Lung (tissue), 12 donors: Measurements from ENCODE around the gene CFAP97. TPM values are rescaled to one million over a fixed set of nuclear protein-coding genes. Genes with fewer than 3 reads are reported as not detected.
A peak's percentile ranks its signal among the peaks of the same experiment; 100 is the strongest.

Source experiments
- ATAC-seq: fragments of 200-7000 bp; cut with Tn5 transposase; one replicate; pipeline ENCODE4 v1.9.1; 2020; ENCODE audit warnings: moderate number of reproducible peaks; ENCODE audit not compliant: insufficient read depth, low FRiP score
- DNase-seq, 3 donors: peaks; one replicate each; pipeline ENCODE4 v3.0.0-alpha.2; 2013 to 2017
- H3K27ac ChIP-seq, 2 donors: one replicate each; pipeline ENCODE4 v1.5.1; 2013; ENCODE audit warnings: mild to moderate bottlenecking in 2 of 2, moderate library complexity in 2 of 2, control low read depth in 1 of 2, inconsistent platforms in 1 of 2, low read depth in 1 of 2, low read length in 1 of 2
- H3K27me3 ChIP-seq, 3 donors: one replicate each; pipeline ENCODE4 v1.5.1; 2013; ENCODE audit warnings: low read length in 2 of 3; ENCODE audit not compliant: control insufficient read depth in 3 of 3, insufficient read depth in 3 of 3
- H3K36me3 ChIP-seq, 4 donors: one replicate each; pipeline ENCODE4 v1.5.1; 2013; ENCODE audit warnings: low read length in 4 of 4, mild to moderate bottlenecking in 1 of 4, moderate library complexity in 1 of 4; ENCODE audit not compliant: control insufficient read depth in 4 of 4, insufficient read depth in 4 of 4
- H3K4me1 ChIP-seq, 5 donors: one replicate each; pipeline ENCODE4 v1.5.1; 2013; ENCODE audit warnings: low read length in 5 of 5, mild to moderate bottlenecking in 2 of 5, moderate library complexity in 1 of 5; ENCODE audit not compliant: control insufficient read depth in 5 of 5, insufficient read depth in 5 of 5
- H3K4me3 ChIP-seq: one replicate; pipeline ENCODE4 v1.5.1; 2013; ENCODE audit warnings: mild to moderate bottlenecking, control low read depth, moderate library complexity
- H3K9ac ChIP-seq, 2 donors: one replicate each; pipeline ENCODE4 v1.5.1; 2013; ENCODE audit warnings: low read length in 2 of 2, control low read depth in 1 of 2; ENCODE audit not compliant: insufficient read depth in 1 of 2
- H3K9me3 ChIP-seq, 4 donors: one replicate each; pipeline ENCODE4 v1.5.1; 2013; ENCODE audit warnings: low read length in 3 of 4, mild to moderate bottlenecking in 1 of 4, moderate library complexity in 1 of 4; ENCODE audit not compliant: control insufficient read depth in 4 of 4, insufficient read depth in 3 of 4
- WGBS, 2 donors: extraction: QIAGEN DNeasy Blood & Tissue Kit; methylation state at CpG; one replicate each; pipeline ENCODE4 v1.1.7; 2013; 5-methylcytosine and 5-hydroxymethylcytosine counted together
- polyA plus RNA-seq, 2 donors: library from polyadenylated mRNA; stranded (reverse); fragments of 200-250 nt; gene quantifications; one replicate each; pipeline ENCODE4 v1.2.1, GENCODE V29; 2013
- total RNA-seq, 2 donors: library from RNA; depleted of rRNA in 1 of 2; stranded (reverse); fragments of >200 nt in 1 of 2; gene quantifications; one replicate each; pipeline ENCODE4 v1.2.1, GENCODE V29; 2014 to 2021
- TF ChIP-seq, protein P1 (sequence below): IDR thresholded peaks from 2 replicates; pipeline ENCODE4 v1.5.1; 2012; ENCODE audit warnings: mild to moderate bottlenecking; ENCODE audit errors: control extremely low read depth, extremely low read depth
- donor health status: control.
- donor health status: control.
- donor health status: Bipolar disorder and iron deficiency.
- donor health status: healthy.
- donor health status: DM: yes; HTN: yes; CAD: no.

Gene CFAP97
- total and polyA plus RNA-seq, 4 donors = 5.4 to 39.2 (median 22.0) TPM

DNA sequence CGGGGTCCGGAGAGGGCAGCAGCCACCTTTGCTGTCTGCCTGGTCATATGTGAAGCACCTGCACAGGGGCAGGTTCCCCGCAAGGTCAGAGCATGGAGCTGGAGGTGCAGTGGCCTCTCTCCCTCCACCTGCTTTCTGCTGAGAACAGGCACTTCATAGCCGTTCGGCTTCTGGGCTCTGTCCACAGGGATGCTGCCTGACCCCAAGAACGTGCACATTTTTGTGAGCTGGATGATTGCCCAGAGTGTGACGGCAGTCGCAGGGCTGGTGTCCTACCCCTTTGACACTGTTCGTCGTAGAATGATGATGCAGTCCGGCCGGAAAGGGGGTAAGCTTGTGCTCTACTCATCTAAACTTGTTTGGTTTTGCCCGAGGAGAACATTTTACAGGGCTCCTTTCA is 58.2 kb downstream of the CFAP97 start:
- Histone ChIP-seq H3K9ac (no peak overlapping the region), H3K36me3 (peaks cover 0 to 9% (median 2%) of the 10 kb centered on the region in 4 donors), H3K4me3 (no peak overlapping the region), H3K27ac (peak overlapping the region in 1 of 2 donors; percentile 96), H3K27me3 (peaks cover 0 to 6% (median 0%) of the 10 kb centered on the region in 3 donors), H3K4me1 (peaks cover 0 to 13% (median 0%) of the 10 kb centered on the region in 5 donors), H3K9me3 (no peaks in the 10 kb centered on the region)
- peak; percentile 24 to 42 (median 24) for DNase-seq
- 78 to 88% methylated on average over 13 of the region's 13 CpGs for whole genome bisulfite sequencing, 2 donors
- ATAC-seq = no peak
- TF ChIP-seq, protein P1, sequence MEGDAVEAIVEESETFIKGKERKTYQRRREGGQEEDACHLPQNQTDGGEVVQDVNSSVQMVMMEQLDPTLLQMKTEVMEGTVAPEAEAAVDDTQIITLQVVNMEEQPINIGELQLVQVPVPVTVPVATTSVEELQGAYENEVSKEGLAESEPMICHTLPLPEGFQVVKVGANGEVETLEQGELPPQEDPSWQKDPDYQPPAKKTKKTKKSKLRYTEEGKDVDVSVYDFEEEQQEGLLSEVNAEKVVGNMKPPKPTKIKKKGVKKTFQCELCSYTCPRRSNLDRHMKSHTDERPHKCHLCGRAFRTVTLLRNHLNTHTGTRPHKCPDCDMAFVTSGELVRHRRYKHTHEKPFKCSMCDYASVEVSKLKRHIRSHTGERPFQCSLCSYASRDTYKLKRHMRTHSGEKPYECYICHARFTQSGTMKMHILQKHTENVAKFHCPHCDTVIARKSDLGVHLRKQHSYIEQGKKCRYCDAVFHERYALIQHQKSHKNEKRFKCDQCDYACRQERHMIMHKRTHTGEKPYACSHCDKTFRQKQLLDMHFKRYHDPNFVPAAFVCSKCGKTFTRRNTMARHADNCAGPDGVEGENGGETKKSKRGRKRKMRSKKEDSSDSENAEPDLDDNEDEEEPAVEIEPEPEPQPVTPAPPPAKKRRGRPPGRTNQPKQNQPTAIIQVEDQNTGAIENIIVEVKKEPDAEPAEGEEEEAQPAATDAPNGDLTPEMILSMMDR = no peak

DNA sequence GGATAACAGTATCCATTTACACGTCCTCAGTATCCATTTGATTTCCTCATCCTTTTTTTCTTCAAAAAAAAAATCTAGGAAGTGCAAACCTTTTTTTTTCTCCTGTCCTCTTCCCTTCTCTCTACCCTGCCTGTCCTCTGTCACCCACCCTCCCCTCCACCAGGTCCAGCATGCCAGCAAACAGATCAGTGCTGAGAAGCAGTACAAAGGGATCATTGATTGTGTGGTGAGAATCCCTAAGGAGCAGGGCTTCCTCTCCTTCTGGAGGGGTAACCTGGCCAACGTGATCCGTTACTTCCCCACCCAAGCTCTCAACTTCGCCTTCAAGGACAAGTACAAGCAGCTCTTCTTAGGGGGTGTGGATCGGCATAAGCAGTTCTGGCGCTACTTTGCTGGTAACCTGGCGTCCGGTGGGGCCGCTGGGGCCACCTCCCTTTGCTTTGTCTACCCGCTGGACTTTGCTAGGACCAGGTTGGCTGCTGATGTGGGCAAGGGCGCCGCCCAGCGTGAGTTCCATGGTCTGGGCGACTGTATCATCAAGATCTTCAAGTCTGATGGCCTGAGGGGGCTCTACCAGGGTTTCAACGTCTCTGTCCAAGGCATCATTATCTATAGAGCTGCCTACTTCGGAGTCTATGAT is 59.1 kb downstream of the CFAP97 start:
- Histone ChIP-seq H3K27ac (peak overlapping the region in 1 of 2 donors; percentile 96), H3K9ac (no peak overlapping the region), H3K27me3 (peaks cover 0 to 6% (median 0%) of the 10 kb centered on the region in 3 donors), H3K4me3 (no peak overlapping the region), H3K4me1 (peaks cover 0 to 13% (median 0%) of the 10 kb centered on the region in 5 donors), H3K36me3 (peaks cover 0 to 4% (median 2%) of the 10 kb centered on the region in 4 donors), H3K9me3 (no peaks in the 10 kb centered on the region)
- 82 to 93% methylated on average over 16 of the region's 16 CpGs for WGBS, 2 donors
- TF ChIP-seq, protein P1 = no peak
- DNase-seq (no peak), ATAC-seq (no peak)

DNA sequence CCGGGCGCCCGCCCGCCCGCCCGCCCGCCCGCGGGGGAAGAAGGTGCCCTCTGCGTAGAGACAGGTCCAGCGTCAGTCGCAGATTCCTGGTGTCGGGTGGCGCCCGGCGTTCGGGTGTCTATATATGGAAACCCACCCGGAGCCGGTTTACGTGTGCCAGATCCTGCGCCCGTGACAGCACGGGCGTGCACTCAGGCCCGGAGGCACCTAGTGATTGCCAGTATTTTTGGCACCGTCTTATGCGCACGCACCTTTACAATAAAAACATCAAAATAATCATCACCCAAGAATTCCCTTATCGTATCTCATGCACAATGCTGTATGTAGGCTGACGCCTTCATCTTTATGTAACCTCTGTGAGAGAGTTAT is 60.2 kb downstream of the CFAP97 start:
- peaks cover 0 to 13% (median 4%) of the 10 kb centered on the region in 5 donors for H3K4me1 ChIP-seq
- H3K4me3 ChIP-seq = peak overlapping the region; percentile 92
- no peaks in the 10 kb centered on the region for H3K9me3 ChIP-seq
- peak overlapping the region; percentile 33 to 96 for H3K27ac ChIP-seq
- H3K9ac ChIP-seq = no peak overlapping the region
- WGBS, 2 donors = 2 to 3% methylated on average over 21 to 30 of the region's 30 CpGs
- DNase-seq = peak in 2 of 3 donors; percentile 18 to 19
- peaks cover 0 to 4% (median 0%) of the 10 kb centered on the region in 4 donors for H3K36me3 ChIP-seq
- H3K27me3 ChIP-seq = peaks cover 0 to 6% (median 0%) of the 10 kb centered on the region in 3 donors
- TF ChIP-seq, protein P1 = no peak
- ATAC-seq = peak; percentile 9
